Astrocyte (in vitro differentiated cells and primary cell): Measurements from ENCODE around the gene AFF3. TPM values are rescaled to one million over a fixed set of nuclear protein-coding genes. Genes with fewer than 3 reads are reported as not detected.
A peak's percentile ranks its signal among the peaks of the same experiment; 100 is the strongest.

ENCODE experiments used
- DNase-seq: peaks from one replicate; pipeline ENCODE4 v3.0.0-alpha.2; 2010; ENCODE audit warnings: low read depth
- FAIRE-seq: peaks from 2 replicates; lab custom pipeline; 2011; peaks lifted over from hg19 to GRCh38; lab: Jason Lieb, UNC
- H2AFZ ChIP-seq: 2 replicates; pipeline ENCODE4 v1.6.0; 2012; ENCODE audit warnings: low read depth, low read length, inconsistent platforms
- H3K27ac ChIP-seq: 2 replicates; pipeline ENCODE4 v1.5.1; 2011; ENCODE audit warnings: low read depth, low read length, inconsistent platforms
- H3K27me3 ChIP-seq: 2 replicates; pipeline ENCODE4 v1.6.0; 2011; ENCODE audit warnings: low read length, inconsistent platforms; ENCODE audit not compliant: insufficient read depth
- H3K36me3 ChIP-seq: 2 replicates; pipeline ENCODE4 v1.5.1; 2011; ENCODE audit warnings: low read length, inconsistent platforms; ENCODE audit not compliant: insufficient read depth
- H3K4me1 ChIP-seq: 2 replicates; pipeline ENCODE4 v1.5.1; 2011; ENCODE audit warnings: low read length, inconsistent platforms; ENCODE audit not compliant: insufficient read depth
- H3K4me2 ChIP-seq: 2 replicates; pipeline ENCODE4 v1.6.0; 2012; ENCODE audit warnings: low read length, inconsistent platforms
- H3K4me3 ChIP-seq: 2 replicates; pipeline ENCODE4 v1.5.1; 2011; ENCODE audit warnings: low read depth, mild to moderate bottlenecking, low read length, inconsistent platforms; ENCODE audit not compliant: insufficient read depth
- H3K79me2 ChIP-seq: 2 replicates; pipeline ENCODE4 v1.6.0; 2012; ENCODE audit warnings: mild to moderate bottlenecking, low read length, inconsistent platforms; ENCODE audit not compliant: insufficient read depth
- H3K9ac ChIP-seq: 2 replicates; pipeline ENCODE4 v1.6.0; 2012; ENCODE audit warnings: mild to moderate bottlenecking, low read length, inconsistent platforms
- H3K9me3 ChIP-seq: 2 replicates; pipeline ENCODE4 v1.5.1; 2012; ENCODE audit warnings: low read depth, mild to moderate bottlenecking, low read length, inconsistent platforms; ENCODE audit not compliant: insufficient read depth
- H4K20me1 ChIP-seq: 2 replicates; pipeline ENCODE4 v1.6.0; 2012; ENCODE audit warnings: low read length, inconsistent platforms; ENCODE audit not compliant: insufficient read depth
- H3K27ac Mint-ChIP-seq: one replicate; pipeline ENCODE4 v1.8.0; 2021; ENCODE audit warnings: mild to moderate bottlenecking, mixed read lengths; ENCODE audit not compliant: unreplicated experiment
- H3K27me3 Mint-ChIP-seq: one replicate; pipeline ENCODE4 v1.8.0; 2021; ENCODE audit warnings: low read depth, mixed read lengths; ENCODE audit not compliant: unreplicated experiment
- H3K36me3 Mint-ChIP-seq: one replicate; pipeline ENCODE4 v1.8.0; 2021; ENCODE audit warnings: low read depth, mixed read lengths; ENCODE audit not compliant: unreplicated experiment
- H3K4me1 Mint-ChIP-seq: one replicate; pipeline ENCODE4 v1.8.0; 2021; ENCODE audit warnings: low read depth, mixed read lengths; ENCODE audit not compliant: unreplicated experiment
- H3K4me3 Mint-ChIP-seq: one replicate; pipeline ENCODE4 v1.8.0; 2021; ENCODE audit warnings: mild to moderate bottlenecking, moderate library complexity, mixed read lengths; ENCODE audit not compliant: unreplicated experiment
- H3K9me3 Mint-ChIP-seq: one replicate; pipeline ENCODE4 v1.8.0; 2021; ENCODE audit warnings: mild to moderate bottlenecking, mixed read lengths; ENCODE audit not compliant: unreplicated experiment
- EZH2 ChIP-seq: IDR thresholded peaks from 2 replicates; pipeline ENCODE4 v1.6.1; 2012; ENCODE audit warnings: mild to moderate bottlenecking, low read length, inconsistent platforms; ENCODE audit not compliant: insufficient read depth
- total RNA-seq: library from RNA; stranded (reverse); gene quantifications from 2 replicates; pipeline ENCODE4 v1.2.1, GENCODE V29; 2021
- TF ChIP-seq, protein P1 (sequence below): IDR thresholded peaks from 2 replicates; pipeline ENCODE4 v1.5.1; 2011; ENCODE audit warnings: low read depth, mild to moderate bottlenecking, inconsistent platforms, low read length, moderate library complexity; ENCODE audit not compliant: insufficient read depth

The AFF3 gene
- total RNA-seq, 1 donor from 2014 or later: 14.7 TPM

DNA sequence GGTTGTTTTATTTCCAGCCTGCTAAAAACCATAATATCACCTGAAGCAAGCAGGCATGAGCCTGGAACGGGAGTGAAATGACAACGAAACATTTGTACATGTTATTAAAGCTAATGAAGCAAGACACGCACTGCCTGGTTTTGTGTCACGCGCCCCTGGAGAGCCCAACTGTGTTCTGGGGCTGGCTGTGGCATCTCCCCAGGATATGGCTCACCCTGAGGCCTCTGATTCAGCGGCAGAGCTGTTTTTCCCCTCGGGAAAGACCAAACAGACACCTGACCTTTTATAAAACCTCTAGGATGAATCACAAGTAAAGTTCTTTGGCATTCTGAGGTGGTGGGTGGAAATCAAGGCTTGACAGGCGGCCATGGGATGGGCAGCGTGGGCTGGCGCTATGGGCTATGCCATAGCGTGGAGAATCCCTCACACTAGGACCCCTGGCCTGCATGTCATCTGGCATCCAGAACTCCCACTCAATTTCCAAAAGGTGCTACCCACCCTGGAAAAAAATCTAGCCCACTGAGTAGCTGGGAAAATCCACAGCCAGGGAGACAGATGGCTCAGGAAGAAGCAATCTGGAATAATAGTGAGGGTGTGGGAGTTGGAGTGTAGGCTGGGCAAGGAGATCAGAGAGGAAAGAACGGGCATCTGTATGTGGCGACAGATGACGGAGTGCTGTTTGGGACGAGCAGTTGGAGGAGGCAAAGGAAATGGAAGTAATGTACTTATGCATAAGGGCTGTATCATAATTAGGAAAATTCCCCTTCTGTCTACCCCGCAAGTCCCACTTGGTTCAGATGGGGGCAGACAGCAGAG, 262.0 kb downstream of the AFF3 start:
- Histone ChIP-seq H4K20me1 (no peaks in the 10 kb centered on the region), H3K27ac (peak overlapping the region; percentile 96), H3K9ac (peak overlapping the region; percentile 81), H3K27me3 (no peaks in the 10 kb centered on the region), H3K4me1 (peaks cover 68% of the 10 kb centered on the region), H3K36me3 (no peaks in the 10 kb centered on the region), H3K4me2 (peak overlapping the region; percentile 82), H3K4me3 (peak overlapping the region; percentile 9), H3K9me3 (no peaks in the 10 kb centered on the region), H2AFZ (no peak overlapping the region), H3K79me2 (no peaks in the 10 kb centered on the region)
- Mint-ChIP-seq H3K27ac (peak overlapping the region; percentile 94), H3K27me3 (no peaks in the 10 kb centered on the region), H3K4me1 (peaks cover 76% of the 10 kb centered on the region), H3K4me3 (peak overlapping the region; percentile 8), H3K36me3 (no peaks in the 10 kb centered on the region), H3K9me3 (no peaks in the 10 kb centered on the region)
- DNase-seq (peak; percentile 95), FAIRE-seq (peak; percentile 84)
- TF ChIP-seq EZH2: no peak
- TF ChIP-seq, protein P1, sequence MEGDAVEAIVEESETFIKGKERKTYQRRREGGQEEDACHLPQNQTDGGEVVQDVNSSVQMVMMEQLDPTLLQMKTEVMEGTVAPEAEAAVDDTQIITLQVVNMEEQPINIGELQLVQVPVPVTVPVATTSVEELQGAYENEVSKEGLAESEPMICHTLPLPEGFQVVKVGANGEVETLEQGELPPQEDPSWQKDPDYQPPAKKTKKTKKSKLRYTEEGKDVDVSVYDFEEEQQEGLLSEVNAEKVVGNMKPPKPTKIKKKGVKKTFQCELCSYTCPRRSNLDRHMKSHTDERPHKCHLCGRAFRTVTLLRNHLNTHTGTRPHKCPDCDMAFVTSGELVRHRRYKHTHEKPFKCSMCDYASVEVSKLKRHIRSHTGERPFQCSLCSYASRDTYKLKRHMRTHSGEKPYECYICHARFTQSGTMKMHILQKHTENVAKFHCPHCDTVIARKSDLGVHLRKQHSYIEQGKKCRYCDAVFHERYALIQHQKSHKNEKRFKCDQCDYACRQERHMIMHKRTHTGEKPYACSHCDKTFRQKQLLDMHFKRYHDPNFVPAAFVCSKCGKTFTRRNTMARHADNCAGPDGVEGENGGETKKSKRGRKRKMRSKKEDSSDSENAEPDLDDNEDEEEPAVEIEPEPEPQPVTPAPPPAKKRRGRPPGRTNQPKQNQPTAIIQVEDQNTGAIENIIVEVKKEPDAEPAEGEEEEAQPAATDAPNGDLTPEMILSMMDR: no peak

DNA sequence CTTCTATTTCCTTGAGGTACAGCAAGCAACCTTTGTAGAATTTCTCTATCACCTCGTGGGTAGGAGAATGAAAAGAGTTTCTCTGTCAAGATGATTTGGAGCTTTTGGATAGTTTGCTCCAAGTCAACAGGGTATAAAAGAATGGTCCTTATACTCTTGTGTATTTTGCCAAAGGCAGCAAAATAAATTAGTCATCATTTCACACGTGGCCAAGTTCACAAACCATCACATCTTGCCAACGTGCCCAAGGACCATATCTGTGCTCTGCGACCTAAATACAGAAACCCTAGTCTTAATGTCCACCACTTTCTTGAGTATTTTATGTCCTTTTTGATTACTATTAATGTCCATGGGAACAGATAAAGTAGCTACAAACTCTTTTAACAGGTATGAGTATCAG, 262.9 kb downstream of the AFF3 start:
- Mint-ChIP-seq H3K27ac (peak overlapping the region; percentile 94), H3K9me3 (no peaks in the 10 kb centered on the region), H3K4me1 (peaks cover 76% of the 10 kb centered on the region), H3K27me3 (no peaks in the 10 kb centered on the region), H3K36me3 (no peaks in the 10 kb centered on the region), H3K4me3 (no peak overlapping the region)
- FAIRE-seq (no peak), DNase-seq (peak; percentile 31)
- H3K4me1 ChIP-seq: peaks cover 68% of the 10 kb centered on the region
- no peaks in the 10 kb centered on the region for H3K36me3 ChIP-seq
- no peaks in the 10 kb centered on the region for H3K9me3 ChIP-seq
- H3K4me2 ChIP-seq: peak overlapping the region; percentile 82
- H3K27ac ChIP-seq: peak overlapping the region; percentile 96
- H4K20me1 ChIP-seq: no peaks in the 10 kb centered on the region
- no peaks in the 10 kb centered on the region for H3K79me2 ChIP-seq
- no peak for TF ChIP-seq EZH2
- TF ChIP-seq, protein P1: no peak
- H3K9ac ChIP-seq: peak overlapping the region; percentile 81
- peak overlapping the region; percentile 9 for H3K4me3 ChIP-seq
- H2AFZ ChIP-seq: no peak overlapping the region
- no peaks in the 10 kb centered on the region for H3K27me3 ChIP-seq
